ENCODE data around the gene MROH8. TPM values are rescaled to one million over a fixed set of nuclear protein-coding genes. Genes with fewer than 3 reads are reported as not detected.
A peak's percentile ranks its signal among the peaks of the same experiment; 100 is the strongest.

MROH8 gene
- total RNA-seq, 1 experiment from 2014 or later, result 1.1 TPM

- TF ChIP-seq, protein P1, sequence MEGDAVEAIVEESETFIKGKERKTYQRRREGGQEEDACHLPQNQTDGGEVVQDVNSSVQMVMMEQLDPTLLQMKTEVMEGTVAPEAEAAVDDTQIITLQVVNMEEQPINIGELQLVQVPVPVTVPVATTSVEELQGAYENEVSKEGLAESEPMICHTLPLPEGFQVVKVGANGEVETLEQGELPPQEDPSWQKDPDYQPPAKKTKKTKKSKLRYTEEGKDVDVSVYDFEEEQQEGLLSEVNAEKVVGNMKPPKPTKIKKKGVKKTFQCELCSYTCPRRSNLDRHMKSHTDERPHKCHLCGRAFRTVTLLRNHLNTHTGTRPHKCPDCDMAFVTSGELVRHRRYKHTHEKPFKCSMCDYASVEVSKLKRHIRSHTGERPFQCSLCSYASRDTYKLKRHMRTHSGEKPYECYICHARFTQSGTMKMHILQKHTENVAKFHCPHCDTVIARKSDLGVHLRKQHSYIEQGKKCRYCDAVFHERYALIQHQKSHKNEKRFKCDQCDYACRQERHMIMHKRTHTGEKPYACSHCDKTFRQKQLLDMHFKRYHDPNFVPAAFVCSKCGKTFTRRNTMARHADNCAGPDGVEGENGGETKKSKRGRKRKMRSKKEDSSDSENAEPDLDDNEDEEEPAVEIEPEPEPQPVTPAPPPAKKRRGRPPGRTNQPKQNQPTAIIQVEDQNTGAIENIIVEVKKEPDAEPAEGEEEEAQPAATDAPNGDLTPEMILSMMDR (IDR thresholded peaks at IDR 0.05; ENCODE audit: unreplicated experiment), result no peak
- no peak for DNase-seq (ENCODE audit: unreplicated experiment)
- intact Hi-C loops (cut with micrococcal nuclease), result no loop called here
- Mint-ChIP-seq H3K4me1 (ENCODE audit: insufficient read depth, unreplicated experiment) (no peaks in the 10 kb centered on the region), H3K27ac (ENCODE audit: low read depth, unreplicated experiment) (no peak overlapping the region), H3K27me3 (ENCODE audit: insufficient read depth, unreplicated experiment) (no peaks in the 10 kb centered on the region), H3K4me3 (ENCODE audit: unreplicated experiment) (no peak overlapping the region), H3K36me3 (ENCODE audit: insufficient read depth, unreplicated experiment) (peaks cover 55% of the 10 kb centered on the region), H3K9me3 (ENCODE audit: unreplicated experiment) (no peaks in the 10 kb centered on the region)
- POLR2A ChIA-PET, result interaction anchor here (0.7 kb wide), 1 partner anchor 584 kb away, joined by 3 read pairs; no protein-coding TSS in a partner anchor
- CTCF ChIA-PET, result interaction anchor here (0.5 to 2.7 kb wide), 8 partner anchors 15 to 309 kb away, joined by 3 to 11 read pairs (median 4); no protein-coding TSS in a partner anchor
- no TSS peak for BruUV-seq (replicated peaks)
Measured at GRCh38 chr20:37225146-37225545, 45.8 kb upstream of the MROH8 start.

GRCh38 chr20:37223053-37223452 lies 43.7 kb upstream of the MROH8 start:
- POLR2A ChIA-PET, result interaction anchor here (1.0 kb wide), 2 partner anchors 9 to 20 kb away, joined by 3 to 5 read pairs; no protein-coding TSS in a partner anchor
- H3K27me3 Mint-ChIP-seq (ENCODE audit: insufficient read depth, unreplicated experiment), result no peaks in the 10 kb centered on the region
- H3K4me3 Mint-ChIP-seq (ENCODE audit: unreplicated experiment), result no peak overlapping the region
- no peaks in the 10 kb centered on the region for H3K4me1 Mint-ChIP-seq (ENCODE audit: insufficient read depth, unreplicated experiment)
- H3K27ac Mint-ChIP-seq (ENCODE audit: low read depth, unreplicated experiment), result no peak overlapping the region
- H3K36me3 Mint-ChIP-seq (ENCODE audit: insufficient read depth, unreplicated experiment), result peaks cover 55% of the 10 kb centered on the region
- no peaks in the 10 kb centered on the region for H3K9me3 Mint-ChIP-seq (ENCODE audit: unreplicated experiment)
- DNase-seq (ENCODE audit: unreplicated experiment), result peak; percentile 46
- BruUV-seq (replicated peaks), result no TSS peak
- CTCF ChIA-PET, result interaction anchor here (0.7 to 2.4 kb wide), 9 partner anchors 10 to 385 kb away, joined by 3 to 12 read pairs (median 4); no protein-coding TSS in a partner anchor
- intact Hi-C loops (cut with micrococcal nuclease), result no loop called here
- TF ChIP-seq, protein P1 (IDR thresholded peaks at IDR 0.05; ENCODE audit: unreplicated experiment), result no peak

- ChIA-PET POLR2A (no interaction called here), CTCF (interaction anchor here (0.6 to 2.4 kb wide), 5 partner anchors 9 to 1224 kb away, joined by 3 to 12 read pairs (median 3); no protein-coding TSS in a partner anchor)
- Mint-ChIP-seq H3K9me3 (ENCODE audit: unreplicated experiment) (no peaks in the 10 kb centered on the region), H3K27me3 (ENCODE audit: insufficient read depth, unreplicated experiment) (no peaks in the 10 kb centered on the region), H3K4me1 (ENCODE audit: insufficient read depth, unreplicated experiment) (no peaks in the 10 kb centered on the region), H3K27ac (ENCODE audit: low read depth, unreplicated experiment) (no peak overlapping the region), H3K36me3 (ENCODE audit: insufficient read depth, unreplicated experiment) (peaks cover 63% of the 10 kb centered on the region), H3K4me3 (ENCODE audit: unreplicated experiment) (no peak overlapping the region)
- TF ChIP-seq, protein P1 (IDR thresholded peaks at IDR 0.05; ENCODE audit: unreplicated experiment), result no peak
- BruUV-seq (replicated peaks), result no TSS peak
- DNase-seq (ENCODE audit: unreplicated experiment), result no peak
- intact Hi-C loops (cut with micrococcal nuclease), result no loop called here
Measured at GRCh38 chr20:37222086-37222485, 42.7 kb upstream of the MROH8 start.

DNA sequence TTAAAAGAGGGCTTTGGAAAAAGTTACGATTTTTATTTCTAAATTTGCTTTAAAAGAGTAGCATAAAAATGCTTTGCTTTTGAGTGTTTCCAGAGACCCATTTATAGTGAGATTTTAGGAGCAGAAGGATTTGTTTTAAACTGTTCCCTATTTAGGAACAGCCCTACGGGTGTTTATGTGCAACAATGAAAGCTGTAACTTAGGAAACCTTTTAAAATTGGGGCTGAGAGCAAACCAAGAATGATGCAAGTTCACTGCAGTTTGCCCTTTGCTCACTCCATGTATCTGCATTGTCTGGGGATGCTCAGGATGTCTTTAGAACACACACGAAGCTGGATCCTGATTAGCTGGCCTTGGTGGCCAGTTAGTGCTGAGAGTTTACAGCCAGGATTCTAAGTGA lies 41.4 kb upstream of the MROH8 start:
- CTCF ChIA-PET, result interaction anchor here (0.5 to 1.2 kb wide), 11 partner anchors 18 to 1106 kb away, joined by 3 to 6 read pairs (median 3); no protein-coding TSS in a partner anchor
- no peaks in the 10 kb centered on the region for H3K27me3 Mint-ChIP-seq (ENCODE audit: insufficient read depth, unreplicated experiment)
- H3K27ac Mint-ChIP-seq (ENCODE audit: low read depth, unreplicated experiment), result no peak overlapping the region
- no peak for DNase-seq (ENCODE audit: unreplicated experiment)
- POLR2A ChIA-PET, result interaction anchor here (0.5 to 1.4 kb wide), 3 partner anchors 11 to 317 kb away, joined by 3 read pairs; partner anchors contain the start of gene MANBAL
- no TSS peak for BruUV-seq (replicated peaks)
- H3K4me1 Mint-ChIP-seq (ENCODE audit: insufficient read depth, unreplicated experiment), result no peaks in the 10 kb centered on the region
- H3K36me3 Mint-ChIP-seq (ENCODE audit: insufficient read depth, unreplicated experiment), result peaks cover 63% of the 10 kb centered on the region
- no peaks in the 10 kb centered on the region for H3K9me3 Mint-ChIP-seq (ENCODE audit: unreplicated experiment)
- TF ChIP-seq, protein P1 (IDR thresholded peaks at IDR 0.05; ENCODE audit: unreplicated experiment), result no peak
- intact Hi-C loops (cut with micrococcal nuclease), result no loop called here
- no peak overlapping the region for H3K4me3 Mint-ChIP-seq (ENCODE audit: unreplicated experiment)

Measured in MCF 10A (cell line).